NCI-H446 (cell line): ENCODE data around the gene PAQR4.
"Not testable (repeated sequence)": the region's sequence is repeated elsewhere in the genome, so short reads cannot be mapped to it uniquely, and the experiment has no call there.

Source experiments
- DNase-seq, 2 experiments: peaks; one replicate each; lab custom pipeline; 2025; lab: John Stamatoyannopoulos, UW

The PAQR4 gene

DNA sequence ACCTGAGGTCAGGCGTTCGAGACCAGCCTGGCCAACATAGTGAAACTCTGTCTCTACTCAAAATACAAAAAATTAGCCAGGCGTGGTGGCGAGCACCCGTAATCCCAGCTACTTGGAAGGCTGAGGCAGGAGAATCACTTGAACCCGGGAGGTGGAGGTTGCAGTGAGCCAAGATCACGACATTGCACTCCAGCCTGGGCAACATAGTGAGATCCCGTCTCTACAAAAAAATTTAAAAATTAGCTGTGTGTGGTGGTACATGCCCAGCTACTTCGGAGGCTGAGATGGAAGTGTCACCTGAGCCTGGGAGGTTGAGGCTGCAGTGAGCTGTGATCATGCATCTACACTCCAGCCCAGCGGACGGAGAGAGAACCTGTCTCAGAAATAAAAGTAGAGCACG lies 25.4 kb upstream of the PAQR4 start:
- DNase-seq: not testable (repeated sequence)

- no peak for DNase-seq
Observed at GRCh38 chr16:2946649-2947048, 22.5 kb upstream of the PAQR4 start.

DNA sequence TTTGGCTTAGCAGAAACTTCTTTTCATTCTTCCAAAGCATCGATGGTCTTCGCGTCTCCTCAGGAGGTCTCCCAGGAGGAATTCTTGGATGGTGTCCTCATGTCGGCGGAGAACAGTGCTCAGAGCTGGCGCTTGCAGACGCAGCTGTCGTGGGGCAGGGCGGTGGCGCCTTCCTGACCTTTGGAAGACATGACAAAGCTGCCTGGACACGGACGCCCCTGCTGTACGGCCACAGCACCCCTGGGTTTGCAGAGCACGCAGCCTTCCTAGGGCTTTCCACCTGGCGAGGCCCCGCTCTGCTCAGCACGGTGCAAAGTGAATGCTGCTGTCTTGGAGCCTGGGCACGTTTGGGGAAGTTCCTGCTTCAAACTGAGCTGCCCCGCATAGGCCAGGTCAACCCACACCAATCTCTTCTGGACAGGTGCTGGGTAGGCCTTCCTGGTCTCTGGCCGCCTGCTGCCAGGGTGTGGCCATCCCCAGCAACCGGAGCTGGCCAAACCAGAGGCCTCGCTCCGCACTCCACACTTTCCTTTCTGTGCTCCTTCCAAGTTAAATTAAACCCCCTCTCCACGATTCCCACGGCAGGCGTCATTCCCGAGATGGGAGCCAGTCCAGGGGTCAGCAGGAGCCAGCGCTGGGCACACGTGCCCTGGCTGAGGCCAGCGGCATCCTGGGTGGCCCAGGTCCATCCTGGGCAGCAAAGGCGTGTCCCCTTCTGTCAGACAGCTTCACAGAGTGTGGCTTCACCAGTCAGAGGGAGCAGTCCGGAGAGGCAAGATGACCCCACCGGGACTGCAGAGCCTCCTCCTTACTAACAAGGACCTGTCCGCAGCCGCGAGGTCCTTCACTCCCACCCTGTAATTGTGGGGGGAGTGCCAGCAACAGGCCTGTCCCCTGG lies 20.1 kb upstream of the PAQR4 start:
- no peak for DNase-seq

DNA sequence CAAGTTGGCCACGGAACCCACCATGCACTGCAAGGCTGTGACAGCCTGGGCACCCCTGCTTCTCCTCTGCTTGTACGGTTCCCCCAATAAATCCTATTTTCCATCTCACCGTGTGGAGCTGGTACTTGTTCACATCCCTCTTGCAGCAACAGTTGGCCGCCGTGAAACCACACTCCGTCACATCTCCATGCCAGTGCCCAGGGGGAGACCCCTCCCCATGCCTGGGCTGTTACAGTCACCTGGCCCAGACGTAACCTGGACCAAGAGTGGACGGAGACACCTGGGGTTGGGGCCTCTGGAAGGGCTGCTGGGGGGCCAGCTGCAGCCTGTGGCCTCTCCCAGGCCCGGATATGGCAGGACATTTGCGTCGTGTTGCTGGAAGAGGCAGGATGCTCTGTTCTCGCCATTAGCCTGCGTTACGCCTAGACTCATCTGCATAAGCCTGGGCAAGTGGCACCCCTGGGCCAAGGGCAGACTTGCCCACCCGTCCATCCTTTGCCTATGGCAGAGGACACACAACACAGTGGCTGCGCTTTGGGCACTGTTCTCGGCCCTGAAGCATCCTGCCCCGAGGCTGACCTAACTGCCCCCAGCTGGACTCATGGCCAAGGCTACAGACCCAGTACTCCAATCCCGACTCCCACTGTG lies 19.3 kb upstream of the PAQR4 start:
- no peak for DNase-seq

- DNase-seq: no peak
Observed at GRCh38 chr16:2950353-2950724, 18.8 kb upstream of the PAQR4 start.

DNA sequence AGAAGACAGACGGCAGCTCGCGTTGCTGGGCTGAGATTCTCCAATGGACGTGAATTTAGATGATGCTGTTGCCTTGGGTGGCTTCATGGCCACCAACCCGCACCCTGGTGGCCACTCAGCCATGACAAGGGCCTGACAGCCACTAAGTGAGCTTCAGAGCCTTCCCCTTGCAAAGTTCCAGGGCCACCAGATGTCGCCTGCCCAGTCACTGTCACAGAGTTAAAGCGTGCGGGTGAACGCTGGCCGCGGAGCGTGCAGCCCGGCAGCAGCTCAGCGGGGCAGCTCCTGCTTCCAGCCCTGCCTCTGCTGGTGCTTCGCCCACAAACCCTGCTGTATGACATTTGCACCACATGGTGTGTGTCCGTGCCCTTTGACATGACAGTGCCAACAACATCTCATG lies 18.4 kb upstream of the PAQR4 start:
- DNase-seq: no peak

- DNase-seq: no peak
Observed at GRCh38 chr16:2952679-2953078, 16.5 kb upstream of the PAQR4 start.

DNA sequence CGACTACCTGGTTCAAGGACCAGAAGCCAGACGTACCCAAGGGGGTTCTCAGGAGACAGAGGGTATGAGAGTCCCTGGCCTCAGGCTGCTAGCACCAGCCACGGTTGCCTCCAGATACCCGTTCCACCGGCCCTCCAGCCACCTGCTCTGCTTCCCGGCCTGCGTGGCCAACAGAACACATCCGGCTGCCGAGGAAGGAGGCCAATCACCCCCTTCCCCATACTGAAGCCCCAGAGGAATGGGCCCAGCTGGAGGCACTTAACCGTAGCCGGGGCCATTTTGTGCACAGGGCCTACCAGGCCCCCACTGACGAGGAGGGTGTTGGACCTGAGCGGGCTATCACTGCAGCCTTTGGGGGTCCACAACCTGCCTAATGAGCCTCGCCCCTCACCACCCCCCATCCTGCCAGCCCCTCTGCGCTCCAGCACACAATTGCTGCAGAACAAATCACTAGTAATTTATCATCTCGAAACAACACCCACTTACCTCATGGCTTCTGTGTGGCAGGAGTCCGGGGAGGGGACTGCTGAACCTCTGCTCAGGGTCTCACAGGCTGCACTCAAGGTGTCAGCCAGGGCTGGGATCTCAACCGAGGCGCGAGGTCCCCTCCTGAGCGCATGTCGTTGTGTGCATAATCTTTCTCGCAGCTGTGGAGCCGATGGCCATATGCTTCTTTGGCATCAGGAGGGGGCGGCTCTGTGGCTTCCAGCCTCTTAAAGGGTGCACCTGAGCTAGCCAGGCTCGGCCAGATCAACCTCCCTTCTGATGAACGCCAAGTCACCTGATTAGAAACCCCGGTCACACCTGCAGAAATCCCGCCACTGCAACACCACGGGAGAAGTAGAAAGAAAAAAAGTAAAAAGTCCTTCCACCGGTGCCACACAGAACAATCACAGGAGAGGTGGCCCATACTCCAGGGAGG lies 15.2 kb upstream of the PAQR4 start:
- DNase-seq: no peak

GRCh38 chr16:2954656-2955381 lies 14.3 kb upstream of the PAQR4 start:
- no peak for DNase-seq

DNA sequence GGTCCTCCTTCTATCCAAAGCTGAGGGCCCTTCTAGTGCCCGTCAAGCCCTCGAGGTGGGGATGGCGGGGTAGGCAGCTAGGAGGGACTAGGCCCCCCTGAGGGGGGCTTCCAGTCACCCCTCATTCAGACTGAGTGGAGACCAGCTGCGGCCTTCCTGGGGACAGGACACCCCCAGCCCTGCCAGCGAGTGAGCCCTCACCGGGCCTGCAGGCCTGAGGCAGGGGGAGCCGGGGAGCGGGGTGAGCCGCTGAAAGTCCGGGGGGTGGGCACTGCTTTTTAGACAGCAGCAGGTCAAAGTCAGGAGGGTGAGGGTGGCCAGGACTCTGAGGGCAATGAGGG lies 13.7 kb upstream of the PAQR4 start:
- DNase-seq: no peak

DNA sequence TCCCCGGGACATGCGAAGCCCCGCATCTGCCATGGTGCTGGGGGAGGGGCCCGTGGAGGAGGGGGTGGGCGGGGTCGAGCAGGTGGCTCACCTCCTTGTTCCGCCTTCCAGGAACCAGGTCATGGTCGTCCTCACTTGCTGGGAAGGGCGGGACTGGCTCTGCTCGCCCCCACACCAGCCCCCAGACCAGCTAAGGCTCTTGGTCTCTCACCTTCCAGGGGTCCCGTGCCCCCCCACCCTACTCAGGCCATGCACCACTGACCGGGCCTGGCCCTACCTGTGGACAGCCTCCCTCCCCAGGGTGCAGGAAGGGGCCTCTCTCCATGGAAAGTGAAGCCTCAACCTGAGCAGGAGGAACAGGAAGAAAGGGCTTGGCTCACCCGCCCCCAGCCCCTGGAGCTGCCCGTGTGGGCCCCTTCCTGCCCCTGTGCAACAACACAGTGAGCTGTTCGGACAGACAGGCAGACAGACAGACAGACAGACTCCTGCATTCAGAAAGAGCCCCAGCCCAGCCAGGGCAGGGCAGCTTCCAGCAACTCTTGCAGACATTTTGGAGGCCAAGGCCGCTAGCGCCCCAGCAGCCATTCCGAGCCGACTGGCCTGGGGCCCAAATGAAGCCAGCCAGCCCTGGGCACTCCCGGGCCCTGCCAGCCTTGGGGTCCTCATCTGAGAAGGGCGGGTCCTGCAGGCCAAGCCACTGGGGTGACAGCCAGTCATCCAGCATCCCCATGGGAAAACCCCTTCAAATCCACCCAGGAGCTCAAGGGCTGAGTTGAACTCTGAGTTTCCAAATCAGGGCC lies 13.2 kb upstream of the PAQR4 start:
- DNase-seq: no peak

DNA sequence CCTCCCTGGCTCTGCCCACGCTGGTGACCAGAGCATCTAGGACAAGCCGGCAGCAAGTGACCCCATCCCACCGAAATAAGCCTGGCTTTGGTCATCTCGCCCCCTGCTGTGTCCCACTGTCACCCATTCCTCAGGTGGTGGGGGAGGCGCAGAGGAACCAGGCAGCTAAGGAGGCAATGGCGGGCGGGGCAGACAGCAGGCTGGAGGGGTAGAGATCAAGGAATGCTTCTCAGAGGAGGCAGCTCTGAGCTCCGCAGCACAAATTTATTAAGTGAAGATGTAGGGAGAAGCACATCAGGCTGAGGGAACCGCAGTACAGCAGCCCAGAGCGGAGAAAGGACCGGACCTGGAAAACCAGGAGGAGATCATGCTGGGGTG lies 12.6 kb upstream of the PAQR4 start:
- no peak for DNase-seq

DNA sequence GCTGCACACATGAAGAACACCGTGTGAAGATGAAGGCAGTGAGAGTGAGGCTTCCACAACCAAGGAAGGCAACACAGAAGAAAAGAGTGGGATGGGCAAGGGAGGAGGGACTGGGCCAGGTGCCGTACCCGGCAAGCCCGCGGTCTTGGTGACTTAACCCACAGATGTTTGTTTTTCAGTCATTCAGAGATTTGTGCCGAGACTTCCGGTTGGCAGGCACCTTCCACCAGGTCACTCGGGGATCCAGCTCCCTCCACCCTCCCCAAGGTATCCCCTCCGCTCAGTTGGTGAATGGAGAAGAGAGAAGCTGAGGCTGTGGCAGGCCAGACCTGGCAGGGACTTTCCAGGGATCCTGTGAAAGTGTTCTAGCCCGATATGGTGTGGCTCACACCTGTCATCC lies 9.9 kb upstream of the PAQR4 start:
- DNase-seq: no peak

GRCh38 chr16:2960183-2961010 lies 8.8 kb upstream of the PAQR4 start:
- DNase-seq: no peak

DNA sequence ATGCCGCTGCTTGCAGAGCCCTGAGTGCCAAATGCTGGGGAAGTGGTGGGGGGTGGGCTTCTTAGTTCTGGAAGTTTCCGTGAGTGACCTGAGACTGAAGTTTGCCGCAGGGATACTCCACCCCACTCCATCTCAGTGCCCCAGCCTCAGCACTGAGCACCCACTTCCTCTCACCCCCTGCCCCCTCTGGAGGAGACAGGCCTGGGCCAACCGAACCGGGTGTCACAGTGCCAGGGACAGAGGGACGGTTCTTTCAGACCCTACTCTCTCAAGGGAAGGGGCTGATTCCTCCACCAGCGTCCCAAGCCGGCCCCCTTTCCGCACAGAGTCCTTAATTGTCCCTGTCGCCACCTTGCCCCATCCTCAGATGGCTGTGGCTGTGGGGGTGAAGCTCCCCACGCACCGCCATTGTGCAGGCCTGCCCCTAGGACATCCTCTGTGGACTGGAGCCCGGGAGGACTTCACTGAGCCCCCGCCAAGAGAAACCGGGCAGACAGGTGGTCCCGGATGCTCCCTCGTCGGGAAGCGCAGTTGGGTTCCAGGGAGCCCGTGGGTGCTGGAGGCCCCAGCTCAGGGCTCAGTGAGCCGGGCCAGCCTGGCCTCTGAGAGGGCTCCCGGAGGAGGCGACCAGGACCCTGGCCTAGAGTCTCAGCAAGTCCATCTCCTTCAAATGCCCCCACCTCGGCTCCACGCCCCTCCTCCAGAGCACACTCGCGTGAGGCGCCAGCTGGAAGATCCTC lies 6.6 kb upstream of the PAQR4 start:
- no peak for DNase-seq

- DNase-seq: no peak
Observed at GRCh38 chr16:2963074-2963722, 6.0 kb upstream of the PAQR4 start.

- peak in 1 of 2 experiments; percentile 79 for DNase-seq
Observed at GRCh38 chr16:2963723-2964474, 5.2 kb upstream of the PAQR4 start, which contains the start of gene KREMEN2. TSS of gene KREMEN2 (plus strand) at chr16:2964275. CDS start at chr16:2964521, 246 bp downstream.
